ENCODE measurements around the gene RPS16.
A peak's percentile ranks its signal among the peaks of the same experiment; 100 is the strongest.
"Not testable (repeated sequence)": the region's sequence is repeated elsewhere in the genome, so short reads cannot be mapped to it uniquely, and the experiment has no call there.

The RPS16 gene

GRCh38 chr19:39463403-39463802 lies 27.7 kb upstream of the RPS16 start:
- no peak for DNase-seq
- in situ Hi-C loops (cut with HindIII; ENCODE audit: low pct_ligation_motif_present, low pct_unique_long_range_greater_than_20kb, low sequenced_read_pairs), result no loop called here

GRCh38 chr19:39451257-39451656 lies 15.5 kb upstream of the RPS16 start:
- in situ Hi-C loops (cut with HindIII; ENCODE audit: low pct_ligation_motif_present, low pct_unique_long_range_greater_than_20kb, low sequenced_read_pairs); DNase-seq: not testable (repeated sequence)

GRCh38 chr19:39449116-39449797 lies 13.5 kb upstream of the RPS16 start:
- in situ Hi-C loops (cut with HindIII; ENCODE audit: low pct_ligation_motif_present, low pct_unique_long_range_greater_than_20kb, low sequenced_read_pairs), result no loop called here
- no peak for DNase-seq

- in situ Hi-C loops (cut with HindIII; ENCODE audit: low pct_ligation_motif_present, low pct_unique_long_range_greater_than_20kb, low sequenced_read_pairs), result no loop called here
- peak; percentile 57 for DNase-seq
Observed at GRCh38 chr19:39448271-39448670, 12.5 kb upstream of the RPS16 start.

- in situ Hi-C loops (cut with HindIII; ENCODE audit: low pct_ligation_motif_present, low pct_unique_long_range_greater_than_20kb, low sequenced_read_pairs), result no loop called here
- DNase-seq, result no peak
Observed at GRCh38 chr19:39446365-39447084, 10.8 kb upstream of the RPS16 start.

GRCh38 chr19:39445196-39446111 lies 9.7 kb upstream of the RPS16 start, which contains the start of gene SUPT5H:
Gene SUPT5H, plus strand, starts transcription at chr19:39445582. Its CDS starts 309 bp downstream, at chr19:39445891.
- in situ Hi-C loops (cut with HindIII; ENCODE audit: low pct_ligation_motif_present, low pct_unique_long_range_greater_than_20kb, low sequenced_read_pairs), result no loop called here
- peak; percentile 96 for DNase-seq

GRCh38 chr19:39444598-39445195 lies 8.9 kb upstream of the RPS16 start:
- no peak for DNase-seq
- in situ Hi-C loops (cut with HindIII; ENCODE audit: low pct_ligation_motif_present, low pct_unique_long_range_greater_than_20kb, low sequenced_read_pairs), result no loop called here

- in situ Hi-C loops (cut with HindIII; ENCODE audit: low pct_ligation_motif_present, low pct_unique_long_range_greater_than_20kb, low sequenced_read_pairs), result no loop called here
- peak; percentile 44 for DNase-seq
Observed at GRCh38 chr19:39438270-39438934, 2.7 kb upstream of the RPS16 start.

- DNase-seq, result no peak
- in situ Hi-C loops (cut with HindIII; ENCODE audit: low pct_ligation_motif_present, low pct_unique_long_range_greater_than_20kb, low sequenced_read_pairs), result no loop called here
Observed at GRCh38 chr19:39436350-39436716, 584 bp upstream of the RPS16 start.

- in situ Hi-C loops (cut with HindIII; ENCODE audit: low pct_ligation_motif_present, low pct_unique_long_range_greater_than_20kb, low sequenced_read_pairs), result no loop called here
- DNase-seq, result no peak
Observed at GRCh38 chr19:39434123-39435076, 1.3 kb downstream of the RPS16 start.

- no peak for DNase-seq
- in situ Hi-C loops (cut with HindIII; ENCODE audit: low pct_ligation_motif_present, low pct_unique_long_range_greater_than_20kb, low sequenced_read_pairs), result no loop called here
Observed at GRCh38 chr19:39433480-39434079, 2.2 kb downstream of the RPS16 start.

- in situ Hi-C loops (cut with HindIII; ENCODE audit: low pct_ligation_motif_present, low pct_unique_long_range_greater_than_20kb, low sequenced_read_pairs), result no loop called here
- no peak for DNase-seq
Observed at GRCh38 chr19:39432677-39433025, 3.1 kb downstream of the RPS16 start.

- DNase-seq, result peak; percentile 96
Observed at GRCh38 chr19:39430675-39431593, 4.8 kb downstream of the RPS16 start.

GRCh38 chr19:39428283-39429112 lies 7.3 kb downstream of the RPS16 start:
- DNase-seq, result peak; percentile 80
- in situ Hi-C loops (cut with HindIII; ENCODE audit: low pct_ligation_motif_present, low pct_unique_long_range_greater_than_20kb, low sequenced_read_pairs), result no loop called here

More at GRCh38 chr19:39430675-39431593, 4.8 kb downstream of the RPS16 start:
- in situ Hi-C loops (cut with HindIII; ENCODE audit: low pct_ligation_motif_present, low pct_unique_long_range_greater_than_20kb, low sequenced_read_pairs), result no loop called here

- in situ Hi-C loops (cut with HindIII; ENCODE audit: low pct_ligation_motif_present, low pct_unique_long_range_greater_than_20kb, low sequenced_read_pairs), result no loop called here
- no peak for DNase-seq
Observed at GRCh38 chr19:39427707-39428106, 8.0 kb downstream of the RPS16 start.
